A673 (cell line): Measurements from ENCODE around the gene LPP. TPM values are rescaled to one million over a fixed set of nuclear protein-coding genes. Genes with fewer than 3 reads are reported as not detected.

Experiments used
- BruUV-seq: library from RNA; stranded (reverse); fragments of 400-500 nt; replicated peaks from 2 replicates; lab custom pipeline; 2021; lab: Mats Ljungman, UMichigan
- CTCF ChIA-PET: fragments of 300-600 bp; sonication (Branson Sonifier 250); formaldehyde crosslinking; loops from one replicate; lab custom pipeline; 2022; ENCODE audit warnings: antibody characterized with exemption; lab: Charles Lee
- POLR2A ChIA-PET: fragments of 300-600 bp; sonication (Branson Sonifier 250); formaldehyde crosslinking; loops from one replicate; lab custom pipeline; 2022; ENCODE audit warnings: antibody characterized with exemption; ENCODE audit not compliant: low non-redundant PET; lab: Charles Lee
- DNase-seq: peaks from one replicate; pipeline ENCODE4 v3.0.0-alpha.2; 2015; ENCODE audit warnings: low spot score
- H3K27ac ChIP-seq: fragments of 200-600 bp; sonication (generic); 2 replicates; pipeline ENCODE4 v1.5.1; 2016; ENCODE audit warnings: mixed run types, low read depth, mild to moderate bottlenecking, mixed read lengths, antibody characterized with exemption, low read length; ENCODE audit not compliant: poor library complexity, severe bottlenecking
- H3K27me3 ChIP-seq: fragments of 200-600 bp; sonication (generic); replicated peaks from 2 replicates; pipeline ENCODE4 v1.6.1; 2017; ENCODE audit warnings: mixed run types, low read depth, mild to moderate bottlenecking, mixed read lengths, antibody characterized with exemption, low read length; ENCODE audit not compliant: insufficient read depth, poor library complexity
- H3K36me3 ChIP-seq: fragments of 200-600 bp; sonication (generic); 2 replicates; pipeline ENCODE4 v1.6.1; 2016; ENCODE audit warnings: mixed run types, mild to moderate bottlenecking, mixed read lengths, antibody characterized with exemption, low read length; ENCODE audit not compliant: insufficient read depth, poor library complexity, severe bottlenecking
- H3K4me1 ChIP-seq: fragments of 200-600 bp; sonication (generic); 2 replicates; pipeline ENCODE4 v1.6.1; 2017; ENCODE audit warnings: mixed run types, mild to moderate bottlenecking, mixed read lengths, antibody characterized with exemption, low read length; ENCODE audit not compliant: insufficient read depth, poor library complexity, severe bottlenecking
- H3K4me3 ChIP-seq: fragments of 200-600 bp; sonication (generic); 2 replicates; pipeline ENCODE4 v1.5.1; 2016; ENCODE audit warnings: low read depth, mixed run types, mild to moderate bottlenecking, mixed read lengths, low read length; ENCODE audit not compliant: poor library complexity, severe bottlenecking
- H3K9me3 ChIP-seq: fragments of 200-600 bp; sonication (generic); 2 replicates; pipeline ENCODE4 v1.6.1; 2016; ENCODE audit warnings: mixed run types, low read depth, mild to moderate bottlenecking, mixed read lengths, antibody characterized with exemption, low read length; ENCODE audit not compliant: poor library complexity, severe bottlenecking
- EZH2 ChIP-seq: fragments of 200-600 bp; sonication (generic); IDR thresholded peaks from 2 replicates; pipeline ENCODE4 v1.6.1; 2017; ENCODE audit warnings: borderline replicate concordance, low read depth, mild to moderate bottlenecking, mixed read lengths, antibody characterized with exemption, low read length; ENCODE audit not compliant: poor library complexity, severe bottlenecking
- intact Hi-C: fragments of 100-400 bp; cut with micrococcal nuclease; formaldehyde crosslinking; loops from one replicate; pipeline ENCODE4 v1.10.0; 2022; ENCODE audit not compliant: unreplicated experiment
- total RNA-seq: library from RNA; stranded (reverse); gene quantifications from 2 replicates; pipeline ENCODE4 v1.2.3, GENCODE V29; 2021
- TF ChIP-seq, protein P1 (sequence below): fragments of 300-800, 200-600 bp; sonication (generic); conservative IDR thresholded peaks from 2 replicates; pipeline ENCODE4 v1.5.1; 2017; ENCODE audit warnings: low read depth, mild to moderate bottlenecking, antibody characterized with exemption, low read length, moderate library complexity, mixed read lengths

The LPP gene
- total RNA-seq, 1 experiment from 2014 or later: 39.7 TPM

GRCh38 chr3:188287762-188288505 is 134.0 kb downstream of the LPP start:
- TF ChIP-seq, protein P1, sequence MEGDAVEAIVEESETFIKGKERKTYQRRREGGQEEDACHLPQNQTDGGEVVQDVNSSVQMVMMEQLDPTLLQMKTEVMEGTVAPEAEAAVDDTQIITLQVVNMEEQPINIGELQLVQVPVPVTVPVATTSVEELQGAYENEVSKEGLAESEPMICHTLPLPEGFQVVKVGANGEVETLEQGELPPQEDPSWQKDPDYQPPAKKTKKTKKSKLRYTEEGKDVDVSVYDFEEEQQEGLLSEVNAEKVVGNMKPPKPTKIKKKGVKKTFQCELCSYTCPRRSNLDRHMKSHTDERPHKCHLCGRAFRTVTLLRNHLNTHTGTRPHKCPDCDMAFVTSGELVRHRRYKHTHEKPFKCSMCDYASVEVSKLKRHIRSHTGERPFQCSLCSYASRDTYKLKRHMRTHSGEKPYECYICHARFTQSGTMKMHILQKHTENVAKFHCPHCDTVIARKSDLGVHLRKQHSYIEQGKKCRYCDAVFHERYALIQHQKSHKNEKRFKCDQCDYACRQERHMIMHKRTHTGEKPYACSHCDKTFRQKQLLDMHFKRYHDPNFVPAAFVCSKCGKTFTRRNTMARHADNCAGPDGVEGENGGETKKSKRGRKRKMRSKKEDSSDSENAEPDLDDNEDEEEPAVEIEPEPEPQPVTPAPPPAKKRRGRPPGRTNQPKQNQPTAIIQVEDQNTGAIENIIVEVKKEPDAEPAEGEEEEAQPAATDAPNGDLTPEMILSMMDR: no peak
- no peak for TF ChIP-seq EZH2
- intact Hi-C loops: no loop called here
- no TSS peak for BruUV-seq
- CTCF ChIA-PET: no interaction called here
- H3K4me3 ChIP-seq: no peak overlapping the region
- H3K36me3 ChIP-seq: no peaks in the 10 kb centered on the region
- no peaks in the 10 kb centered on the region for H3K27me3 ChIP-seq
- POLR2A ChIA-PET: no interaction called here
- no peak for DNase-seq
- H3K9me3 ChIP-seq: no peaks in the 10 kb centered on the region
- peaks cover 11% of the 10 kb centered on the region for H3K4me1 ChIP-seq
- no peak overlapping the region for H3K27ac ChIP-seq

DNA sequence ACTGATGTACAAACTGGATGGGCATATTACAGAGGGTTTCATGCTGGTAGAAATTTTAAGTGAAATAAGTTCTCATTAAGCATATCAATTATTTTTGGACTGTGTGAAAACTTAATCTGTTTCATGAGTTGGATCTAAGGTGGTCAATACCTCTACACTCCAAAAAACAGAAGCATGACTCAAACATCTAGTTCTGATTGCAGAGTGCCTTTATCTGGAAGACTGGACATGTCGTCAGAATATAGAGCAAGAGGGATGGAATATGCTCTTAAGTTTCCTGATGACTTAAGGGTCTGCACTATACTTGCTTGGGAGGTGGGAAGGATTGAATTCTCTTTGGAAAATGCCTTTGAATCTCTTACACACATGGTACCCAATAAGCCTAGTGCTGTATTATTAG is 138.3 kb downstream of the LPP start:
- ChIA-PET POLR2A (no interaction called here), CTCF (no interaction called here)
- H3K9me3 ChIP-seq: no peaks in the 10 kb centered on the region
- TF ChIP-seq, protein P1: no peak
- TF ChIP-seq EZH2: no peak
- peaks cover 23% of the 10 kb centered on the region for H3K4me1 ChIP-seq
- BruUV-seq: no TSS peak
- intact Hi-C loops: no loop called here
- H3K4me3 ChIP-seq: no peak overlapping the region
- DNase-seq: no peak
- H3K36me3 ChIP-seq: no peaks in the 10 kb centered on the region
- no peak overlapping the region for H3K27ac ChIP-seq
- H3K27me3 ChIP-seq: no peaks in the 10 kb centered on the region

DNA sequence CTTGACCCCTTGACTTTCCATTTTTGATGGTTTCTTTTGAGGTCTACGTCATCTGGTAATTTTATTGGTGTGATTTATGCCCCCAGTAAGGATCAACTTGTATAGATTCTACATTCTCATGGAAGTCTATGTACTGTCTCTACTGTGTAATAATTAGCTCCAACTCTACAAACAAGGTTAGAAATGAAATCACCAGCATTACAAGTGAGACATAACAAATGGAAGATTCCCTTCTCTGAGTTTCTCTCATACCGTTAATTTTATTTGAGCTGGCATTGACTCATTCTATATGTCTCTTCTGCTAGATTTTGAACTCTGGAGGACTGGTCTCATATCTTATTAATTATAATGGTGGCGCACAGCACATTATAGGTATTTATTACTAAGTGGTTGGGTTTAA is 138.9 kb downstream of the LPP start:
- no peaks in the 10 kb centered on the region for H3K27me3 ChIP-seq
- ChIA-PET POLR2A (no interaction called here), CTCF (no interaction called here)

More for the DNA sequence above, 138.9 kb downstream of the LPP start:
- Histone ChIP-seq H3K4me3 (no peak overlapping the region), H3K4me1 (peaks cover 20% of the 10 kb centered on the region), H3K36me3 (no peaks in the 10 kb centered on the region), H3K9me3 (no peaks in the 10 kb centered on the region), H3K27ac (no peak overlapping the region)
- TF ChIP-seq EZH2: no peak
- TF ChIP-seq, protein P1: no peak
- DNase-seq: no peak
- BruUV-seq: no TSS peak
- intact Hi-C loops: no loop called here
